Activated CD4-positive, alpha-beta T cell treated with anti-CD3 and anti-CD28 coated beads, Interleukin-2, amount 50 U/mL, for 24 hours (primary cell): ENCODE data around the gene DRC3.
"Not testable (repeated sequence)": the region's sequence is repeated elsewhere in the genome, so short reads cannot be mapped to it uniquely, and the experiment has no call there.

Experiments used
- DNase-seq, 2 donors: peaks; one replicate each; pipeline ENCODE4 v3.0.0-alpha.2; 2020; ENCODE audit warnings: low read depth in 1 of 2, low spot score in 1 of 2

The DRC3 gene

GRCh38 chr17:17940441-17940911, 32.2 kb upstream of the DRC3 start:
- DNase-seq, result no peak

- DNase-seq, result no peak
These were observed 31.6 kb upstream of the DRC3 start for GRCh38 chr17:17941015-17941414.

DNA sequence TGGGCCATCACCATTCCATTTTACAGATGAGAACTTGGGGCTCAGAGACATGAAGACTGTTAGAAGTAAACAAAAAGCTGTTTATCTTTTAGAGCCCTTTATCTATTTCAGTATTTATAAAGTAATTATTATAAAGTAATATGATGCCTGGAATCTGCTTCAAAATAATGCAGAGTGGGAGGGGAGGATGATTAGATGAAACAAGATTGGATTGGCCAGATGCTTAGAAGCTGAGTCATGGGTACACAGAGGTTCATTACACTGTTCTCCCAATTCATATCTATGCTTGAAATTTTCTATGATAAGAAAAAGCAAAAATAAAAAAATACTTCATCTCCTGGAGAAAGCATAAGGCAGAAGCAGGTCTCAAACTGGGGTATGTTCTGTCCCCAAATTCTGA, 29.8 kb upstream of the DRC3 start:
- DNase-seq, result no peak

DNA sequence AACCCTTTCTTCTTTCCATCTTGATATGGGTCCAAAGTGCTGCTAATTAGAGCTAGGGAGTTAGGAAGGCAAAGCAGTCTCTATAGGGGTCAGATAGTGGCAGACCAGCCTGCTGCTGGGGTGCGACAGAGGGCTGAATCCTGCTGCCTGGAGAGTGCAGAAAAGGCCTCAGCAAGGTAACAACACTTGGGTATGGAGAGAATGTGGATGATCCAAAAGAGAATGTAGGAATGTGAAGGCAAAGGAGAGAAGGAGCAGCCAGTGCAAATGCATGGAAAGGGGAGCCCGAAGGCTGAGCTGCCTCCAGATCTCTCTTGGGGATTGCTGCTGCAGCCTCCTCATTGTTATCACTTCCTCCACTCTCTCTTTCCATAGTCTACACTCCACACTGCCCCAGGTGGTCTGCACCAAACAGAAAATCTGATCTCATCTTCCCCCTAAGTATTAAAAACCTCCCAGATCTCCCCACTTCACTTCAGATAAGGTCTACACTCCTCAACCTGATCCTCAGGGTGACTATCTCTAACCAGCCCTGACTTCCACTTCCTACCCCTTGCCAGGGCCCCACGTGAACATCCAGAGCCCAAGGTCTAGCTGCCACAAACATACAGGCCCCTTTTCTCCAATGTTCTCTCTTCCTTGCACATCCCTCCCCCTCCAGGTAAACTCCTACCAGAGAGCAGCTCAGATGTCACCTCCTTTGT, 29.2 kb upstream of the DRC3 start:
- DNase-seq, result no peak

- no peak for DNase-seq
These were observed 28.4 kb upstream of the DRC3 start for GRCh38 chr17:17944242-17944641.

- DNase-seq, result no peak
These were observed 27.9 kb upstream of the DRC3 start for GRCh38 chr17:17944743-17945142.

DNA sequence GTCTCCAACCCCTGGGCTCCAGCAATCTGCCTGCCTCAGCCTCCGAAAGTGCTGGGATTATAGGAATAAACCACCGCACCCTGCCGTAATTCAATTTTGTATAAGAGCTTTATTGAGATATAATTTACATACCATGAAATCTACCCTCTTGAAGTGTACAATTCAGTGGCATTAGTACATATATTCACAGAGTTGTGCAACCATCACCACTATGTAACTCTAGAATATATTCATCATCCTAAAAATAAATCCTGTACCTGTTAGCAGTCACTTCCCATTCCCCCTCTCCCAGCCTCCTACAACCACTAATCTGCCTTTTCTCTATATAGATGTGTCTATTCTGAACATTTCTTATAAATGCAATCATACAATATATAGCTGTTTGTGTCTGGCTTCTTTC, 26.6 kb upstream of the DRC3 start:
- no peak for DNase-seq

DNA sequence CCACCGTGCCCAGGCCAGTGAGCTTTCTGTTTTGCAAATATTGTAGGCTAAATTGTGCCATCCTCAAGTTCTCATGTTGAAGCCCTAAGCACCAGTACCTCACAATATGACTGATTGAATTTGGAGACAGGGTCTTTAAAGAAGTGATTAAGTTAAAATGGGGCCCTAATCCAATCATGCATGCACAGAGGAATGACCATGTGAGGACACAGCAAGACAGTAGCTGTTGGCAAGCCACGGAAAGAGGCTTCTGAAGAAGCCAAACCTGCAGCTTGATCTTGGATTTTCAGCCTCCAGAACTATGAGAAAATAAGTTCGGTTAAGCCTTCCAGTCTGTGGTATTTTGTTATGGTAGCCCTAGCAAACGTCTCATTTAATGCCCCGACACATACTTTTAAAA, 25.4 kb upstream of the DRC3 start:
- no peak for DNase-seq

GRCh38 chr17:17947966-17948365, 24.7 kb upstream of the DRC3 start:
- DNase-seq, result no peak

- DNase-seq, result no peak
These were observed 22.3 kb upstream of the DRC3 start for GRCh38 chr17:17950347-17950746.

GRCh38 chr17:17950806-17951205, 21.9 kb upstream of the DRC3 start:
- DNase-seq, result no peak

GRCh38 chr17:17951524-17951923, 21.1 kb upstream of the DRC3 start:
- no peak for DNase-seq

GRCh38 chr17:17952691-17953090, 20.0 kb upstream of the DRC3 start:
- DNase-seq, result no peak

DNA sequence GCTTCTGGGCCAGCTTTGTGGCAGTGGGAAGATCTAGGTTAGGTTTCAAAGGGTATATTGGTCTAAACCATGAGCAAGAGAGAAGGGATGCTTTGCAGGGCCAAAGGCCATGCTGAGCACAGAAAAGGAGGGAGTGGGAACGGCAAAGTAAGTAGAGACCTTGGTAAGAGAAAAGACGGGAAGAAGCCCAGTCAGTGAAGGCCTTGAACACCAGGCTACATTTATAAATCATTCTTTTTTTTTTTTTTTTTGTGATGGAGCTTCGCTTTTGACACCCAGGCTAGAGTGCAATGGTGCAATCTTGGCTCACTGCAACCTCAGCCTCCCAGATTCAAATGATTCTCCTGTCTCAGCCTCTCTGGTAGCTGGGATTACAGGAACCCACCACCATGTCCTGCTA, 18.6 kb upstream of the DRC3 start:
- no peak for DNase-seq

GRCh38 chr17:17955790-17956341, 16.8 kb upstream of the DRC3 start:
- DNase-seq, result not testable (repeated sequence)

GRCh38 chr17:17957584-17957916, 15.1 kb upstream of the DRC3 start:
- no peak for DNase-seq

DNA sequence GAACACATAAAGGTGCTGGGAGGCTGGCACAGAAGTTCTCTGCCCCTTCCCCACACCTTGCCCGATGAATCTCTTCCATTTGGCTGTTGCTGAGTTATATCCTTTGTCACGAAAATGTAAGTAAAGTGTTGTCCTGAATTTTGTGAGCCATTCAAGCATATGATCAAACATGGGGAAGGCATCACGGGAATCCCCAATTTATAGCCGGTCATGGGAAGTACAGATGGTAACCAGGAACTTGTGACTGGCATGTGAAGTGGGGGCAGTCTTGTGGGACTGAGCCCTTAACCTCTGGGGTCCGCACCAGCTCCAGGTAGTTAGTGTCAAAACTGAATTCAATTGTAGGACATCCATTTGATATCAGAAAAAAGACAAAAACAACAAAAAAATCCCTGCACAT, 13.7 kb upstream of the DRC3 start:
- DNase-seq, result no peak

DNA sequence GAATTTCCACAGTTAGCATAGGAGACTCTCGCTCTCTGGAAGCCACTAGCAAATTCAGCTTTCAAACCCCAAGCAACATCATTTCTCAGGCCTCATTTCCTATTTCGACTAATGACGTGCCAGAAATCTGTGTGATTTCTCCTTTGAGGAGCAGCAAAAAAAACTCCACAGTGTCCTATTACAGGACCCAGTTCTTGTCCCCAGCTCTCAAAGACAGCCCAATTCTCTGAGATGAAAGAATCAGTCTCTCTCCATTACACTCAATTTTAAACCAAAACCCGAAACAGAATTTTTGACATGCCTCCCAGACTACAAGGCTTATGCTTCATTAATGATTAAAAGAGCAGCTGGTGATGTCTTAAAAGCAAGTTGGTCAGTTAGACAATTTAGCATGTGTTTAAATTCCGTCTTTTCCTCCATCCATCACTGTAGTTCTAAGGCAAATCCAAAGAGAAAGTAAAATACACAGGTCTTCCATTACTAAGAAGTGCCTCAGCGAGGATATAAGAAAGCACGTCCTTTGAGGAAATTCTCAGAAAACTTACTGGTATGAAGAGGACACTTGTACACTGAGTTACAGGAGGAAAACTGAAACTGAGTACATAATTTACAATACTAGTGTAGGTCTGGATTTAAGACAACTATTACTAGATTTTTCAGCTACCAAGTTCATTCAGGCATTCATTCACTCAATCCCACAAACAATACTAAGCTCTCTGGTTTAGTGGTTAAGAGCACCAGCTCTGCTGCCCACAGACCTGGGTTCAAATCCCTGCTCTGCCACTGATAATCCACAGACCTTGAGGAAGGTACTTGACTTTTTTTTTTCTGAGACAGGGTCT, 12.9 kb upstream of the DRC3 start:
- peak in 1 of 2 donors; percentile 24 for DNase-seq

DNA sequence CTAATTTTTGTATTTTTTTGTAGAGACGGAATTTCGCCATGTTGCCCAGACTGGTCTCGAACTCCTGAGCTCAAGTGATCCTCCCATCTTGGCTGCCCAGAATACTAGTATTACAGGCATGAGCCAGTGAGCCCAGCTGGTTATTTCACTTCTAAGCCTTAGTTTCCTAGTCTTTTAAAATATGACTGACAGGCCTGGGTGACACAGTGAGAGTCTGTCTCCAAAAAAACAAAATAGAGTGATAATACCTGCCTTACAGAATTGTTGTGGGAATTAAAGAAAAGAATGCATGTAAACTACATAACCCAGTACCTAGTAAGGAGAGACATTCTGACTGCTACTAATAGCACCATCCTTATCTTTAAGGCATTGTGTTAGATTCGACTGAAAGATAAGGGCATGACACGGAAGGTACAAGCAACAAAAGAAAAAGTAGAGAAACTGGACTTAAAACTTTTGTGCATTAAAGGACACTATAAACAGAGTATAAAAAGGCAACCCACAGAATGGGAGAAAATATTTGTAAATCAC, 12.1 kb upstream of the DRC3 start:
- no peak for DNase-seq

- no peak for DNase-seq
These were observed 9.6 kb upstream of the DRC3 start for GRCh38 chr17:17963066-17963465.

DNA sequence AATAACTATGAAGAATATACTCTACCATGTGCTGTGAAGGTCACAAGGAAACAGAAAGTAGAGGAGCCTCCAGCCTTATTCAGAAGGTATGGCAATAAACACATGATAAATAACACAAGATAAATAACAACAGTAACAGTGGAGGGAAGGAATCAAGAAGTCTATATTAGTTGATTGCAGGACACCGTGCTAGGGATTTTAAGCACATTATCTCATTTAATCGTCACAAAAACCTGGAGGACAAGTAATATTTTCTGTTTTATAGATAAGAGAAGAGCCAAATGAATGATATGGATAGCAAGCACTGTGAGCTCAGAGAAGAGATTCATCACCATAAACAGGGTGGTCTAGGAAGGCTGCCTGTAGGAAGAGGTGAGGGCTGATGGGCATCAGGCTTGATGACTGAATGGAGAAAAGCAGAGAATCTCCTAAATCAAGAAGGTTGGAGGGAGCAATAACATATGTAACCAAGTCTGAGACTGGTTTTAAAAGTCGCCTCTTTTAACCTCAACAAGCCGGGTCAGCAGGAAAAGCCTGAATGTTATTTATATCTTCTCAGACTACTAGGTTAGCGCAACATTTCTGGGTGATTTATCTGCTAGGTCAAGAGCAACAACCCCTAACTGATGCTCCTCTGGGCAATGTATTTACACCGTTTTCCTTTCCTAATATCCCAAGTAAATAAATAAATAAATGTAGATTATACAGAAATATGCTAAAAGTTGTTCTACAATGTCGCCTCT, 8.8 kb upstream of the DRC3 start:
- DNase-seq, result no peak
